Medulla oblongata (tissue), 1 donor: ENCODE measurements around the gene RHOG.
"Not testable (repeated sequence)": the region's sequence is repeated elsewhere in the genome, so short reads cannot be mapped to it uniquely, and the experiment has no call there.

Experiments used
- DNase-seq: peaks from one replicate; pipeline ENCODE4 v3.0.0-alpha.2; 2015; ENCODE audit errors: extremely low spot score

Gene RHOG

GRCh38 chr11:3834664-3835461, 5.9 kb downstream of the RHOG start:
- DNase-seq, result peak; percentile 54

DNA sequence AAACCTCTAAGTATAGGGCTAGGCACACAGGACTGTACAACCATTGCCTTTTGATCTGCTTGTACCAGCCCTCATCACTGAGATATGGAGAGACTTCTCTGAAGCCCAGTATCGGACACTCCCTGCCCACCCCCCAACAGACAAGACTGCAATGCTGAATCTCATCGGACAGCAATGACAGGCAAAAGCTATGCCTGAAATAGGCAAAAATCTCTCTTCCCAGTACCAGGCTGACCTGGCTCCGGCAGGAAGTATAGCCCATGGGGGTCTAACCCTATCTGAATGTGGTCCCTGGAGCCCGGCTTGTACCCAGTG, 6.5 kb downstream of the RHOG start:
- no peak for DNase-seq

DNA sequence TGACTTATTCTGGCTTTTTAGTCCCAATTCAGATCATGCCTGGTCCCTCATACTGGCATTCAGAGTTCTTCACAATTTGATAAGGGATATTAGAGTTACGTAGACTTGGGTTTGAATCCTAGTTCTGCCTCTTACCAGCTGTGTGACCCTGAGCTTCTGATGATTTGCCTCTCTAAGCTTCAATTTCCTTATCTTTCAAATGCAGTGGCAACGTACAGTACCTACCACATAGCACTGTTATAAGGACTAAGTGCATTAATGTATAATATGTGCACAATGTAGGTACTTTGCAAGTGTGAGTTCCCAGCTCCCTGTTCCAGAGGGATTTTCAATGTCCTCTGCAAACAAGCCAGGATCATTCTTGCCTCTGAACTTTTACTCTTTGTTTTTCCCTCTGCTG, 7.3 kb downstream of the RHOG start:
- no peak for DNase-seq

- no peak for DNase-seq
Measured at GRCh38 chr11:3832816-3833215, 7.9 kb downstream of the RHOG start.

DNA sequence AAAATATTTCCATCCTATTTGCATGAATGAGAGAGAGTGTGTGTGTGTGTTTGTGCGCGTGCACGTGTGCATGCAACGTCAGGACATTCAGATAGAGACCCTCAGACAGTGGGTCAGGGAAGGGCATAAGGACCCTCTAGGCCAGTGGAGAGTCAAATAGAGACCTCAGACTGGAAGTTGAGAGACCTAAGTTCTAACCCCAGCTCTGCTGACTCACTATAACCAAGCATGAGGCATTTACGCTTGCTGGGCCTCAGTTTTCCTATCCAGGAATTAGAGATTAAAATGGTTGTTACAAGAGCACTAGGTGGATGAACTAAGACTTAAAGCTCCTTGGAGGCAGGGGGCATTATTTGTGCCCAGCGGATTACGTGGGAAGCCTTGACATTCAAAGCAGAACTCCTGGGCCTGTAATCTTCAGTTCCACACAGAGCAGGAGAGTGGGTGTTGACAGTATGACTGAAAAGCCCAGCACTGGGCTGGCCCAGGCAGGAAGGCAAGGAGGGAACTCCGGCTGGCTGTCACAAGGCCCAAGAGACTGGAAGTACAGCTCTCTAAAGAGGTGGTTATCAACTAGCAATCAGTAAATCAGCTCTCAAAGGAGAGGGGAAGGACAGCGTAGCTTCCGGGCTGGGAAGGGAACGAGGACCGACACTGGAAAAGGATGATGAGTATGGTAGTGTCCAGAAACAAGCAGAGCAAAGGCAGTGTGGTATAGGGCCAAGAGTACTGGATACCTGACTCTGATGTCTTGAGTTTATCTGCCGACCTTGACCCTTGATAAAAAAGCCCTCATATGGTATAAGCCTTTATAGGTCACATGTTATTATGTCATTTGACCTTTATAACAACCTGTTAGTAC, 9.2 kb downstream of the RHOG start:
- DNase-seq, result peak; percentile 62

DNA sequence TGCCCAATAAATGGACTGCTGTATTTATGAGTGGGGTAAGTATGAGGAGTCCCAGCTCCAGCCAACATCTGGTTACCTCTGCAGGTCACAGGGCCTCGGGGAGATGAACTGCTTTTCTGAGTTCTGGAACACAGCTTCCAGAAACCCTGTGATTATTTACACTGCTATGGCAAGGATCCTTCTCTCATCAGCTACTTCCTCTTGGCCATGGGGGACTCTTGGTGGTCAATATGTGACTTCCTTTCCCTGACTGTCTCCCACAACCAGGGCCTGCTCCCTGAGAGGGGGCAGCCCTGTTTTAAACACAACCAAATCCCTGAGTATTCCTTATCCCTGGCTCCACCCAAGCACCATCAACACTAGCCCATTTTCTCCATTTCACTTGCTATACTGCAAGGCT, 10.0 kb downstream of the RHOG start:
- no peak for DNase-seq

- DNase-seq, result no peak
Measured at GRCh38 chr11:3830088-3830487, 10.7 kb downstream of the RHOG start.

- peak; percentile 43 for DNase-seq
Measured at GRCh38 chr11:3827434-3828186, 13.1 kb downstream of the RHOG start.

GRCh38 chr11:3826721-3827120, 14.0 kb downstream of the RHOG start:
- peak; percentile 94 for DNase-seq

DNA sequence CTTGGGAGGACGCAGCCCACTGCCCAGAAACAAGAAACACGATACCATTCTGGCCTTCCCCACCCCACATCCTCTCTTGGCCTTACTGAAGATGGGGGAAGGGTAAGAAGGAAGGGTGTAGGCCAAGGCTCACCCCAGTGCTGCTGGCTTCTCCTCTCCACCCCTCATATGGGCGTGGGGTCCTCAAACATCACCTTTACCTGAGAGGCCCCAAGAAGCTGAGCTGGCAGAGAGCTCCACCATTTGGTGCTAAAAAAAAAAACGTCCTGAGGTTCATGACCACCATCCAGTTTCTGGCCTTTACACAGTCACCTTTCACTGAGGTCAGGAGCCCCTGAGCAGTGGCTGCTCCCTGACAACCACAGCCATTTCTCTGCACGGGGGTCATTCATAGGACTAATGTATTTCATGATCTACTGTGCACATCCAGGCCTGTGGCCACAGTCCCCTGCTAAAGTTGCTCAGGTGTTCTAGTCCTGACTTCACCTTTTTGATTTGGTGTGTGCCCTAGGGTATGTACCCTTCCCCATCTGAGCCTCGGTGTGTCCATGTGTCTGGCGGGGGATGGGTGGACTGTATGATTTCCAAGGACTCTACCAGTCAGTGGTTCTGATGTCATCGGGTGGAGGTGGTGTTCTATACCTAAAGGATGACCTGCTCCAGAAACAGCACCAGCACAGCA, 15.1 kb downstream of the RHOG start:
- peak; percentile 37 for DNase-seq

DNA sequence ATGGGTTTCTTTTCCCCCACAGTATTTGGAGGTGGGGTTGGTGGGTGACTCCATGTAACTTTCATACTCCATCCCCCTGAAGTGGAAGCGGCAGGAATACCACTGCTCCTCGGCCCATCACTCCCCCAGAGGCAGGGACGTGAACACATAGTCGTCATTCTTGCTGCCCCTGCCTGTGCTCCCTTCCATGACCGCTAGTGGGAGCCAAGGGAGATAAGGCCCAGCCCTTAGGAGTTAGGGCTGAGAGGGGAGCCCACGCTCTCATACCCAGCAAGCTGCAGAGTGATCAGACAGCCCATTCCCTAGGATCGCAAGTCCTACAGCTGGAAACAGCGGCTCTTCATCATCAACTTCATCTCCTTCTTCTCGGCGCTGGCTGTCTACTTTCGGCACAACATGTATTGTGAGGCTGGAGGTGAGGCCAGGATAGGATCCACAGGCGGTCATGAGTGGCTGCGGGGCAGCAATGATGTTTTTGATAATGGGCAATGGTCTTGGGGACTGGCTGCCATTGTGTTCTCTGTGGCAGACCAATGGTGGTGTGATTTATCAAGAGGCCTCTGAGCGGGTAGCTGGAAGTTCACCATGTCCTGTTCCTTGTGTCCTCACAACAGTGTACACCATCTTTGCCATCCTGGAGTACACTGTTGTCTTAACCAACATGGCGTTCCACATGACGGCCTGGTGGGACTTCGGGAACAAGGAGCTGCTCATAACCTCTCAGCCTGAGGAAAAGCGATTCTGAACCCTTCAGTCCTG, 15.9 kb downstream of the RHOG start:
- DNase-seq, result peak; percentile 84

- DNase-seq, result no peak
Measured at GRCh38 chr11:3823762-3824506, 16.8 kb downstream of the RHOG start.

GRCh38 chr11:3823303-3823702, 17.5 kb downstream of the RHOG start:
- no peak for DNase-seq

DNA sequence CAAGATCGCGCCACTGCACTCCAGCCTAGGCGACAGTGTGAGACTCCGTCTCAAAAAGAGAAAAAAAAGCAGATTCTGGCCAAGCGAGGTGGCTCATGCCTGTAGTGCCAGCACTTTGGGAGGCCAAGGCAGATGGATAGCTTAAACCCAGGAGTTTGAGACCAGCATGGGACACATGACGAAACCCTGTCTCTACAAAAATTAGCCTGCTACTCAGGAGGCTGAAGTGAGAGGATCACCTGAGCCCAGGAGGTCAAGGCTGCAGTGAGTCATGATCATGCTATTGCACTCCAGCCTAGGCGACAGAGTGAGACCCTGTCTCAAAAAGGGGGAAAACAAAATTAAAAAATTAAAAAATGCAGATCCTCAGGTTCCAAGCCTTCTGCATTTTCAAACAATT, 18.4 kb downstream of the RHOG start:
- DNase-seq, result no peak

DNA sequence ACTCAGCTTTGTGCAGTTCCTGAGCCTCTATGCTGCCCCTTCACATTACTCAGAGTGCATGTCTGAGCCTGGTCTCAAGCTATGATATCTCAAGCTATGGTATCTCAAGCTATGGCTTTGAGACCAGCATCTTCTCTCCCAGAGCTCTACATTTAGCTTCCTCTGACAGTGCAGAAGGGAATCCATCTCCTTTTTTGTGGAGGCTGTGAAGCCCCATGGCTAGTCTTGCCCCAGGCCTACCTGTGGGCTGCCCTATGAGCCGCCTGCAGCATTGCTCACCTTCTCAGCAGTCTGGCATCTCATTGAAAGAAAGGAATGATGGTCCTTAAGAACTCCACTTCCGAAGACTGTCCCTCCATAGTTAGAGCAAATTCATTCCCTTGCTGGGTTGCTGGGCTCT, 19.8 kb downstream of the RHOG start:
- no peak for DNase-seq

GRCh38 chr11:3817181-3817800, 23.5 kb downstream of the RHOG start:
- no peak for DNase-seq

- no peak for DNase-seq
Measured at GRCh38 chr11:3816673-3817072, 24.1 kb downstream of the RHOG start.

DNA sequence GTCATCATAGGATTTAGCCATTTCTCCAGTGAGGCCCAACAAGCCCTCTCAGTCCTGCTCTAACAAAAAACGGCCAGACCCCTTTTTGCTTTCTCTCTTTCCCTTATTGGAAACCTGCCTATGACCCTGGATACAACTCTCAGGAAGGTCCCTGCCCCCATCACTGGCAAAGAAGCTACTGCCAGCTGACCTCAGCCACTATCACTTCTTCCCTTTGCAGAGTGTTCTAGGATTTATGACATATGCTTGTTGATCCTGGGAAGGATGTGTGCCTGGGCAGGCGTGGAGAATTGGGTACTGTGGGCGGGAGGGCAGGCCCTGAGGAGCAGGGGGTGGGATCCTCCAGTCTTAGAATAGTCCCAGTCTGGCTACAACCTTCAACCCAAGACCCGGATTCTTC, 24.9 kb downstream of the RHOG start:
- DNase-seq, result no peak

DNA sequence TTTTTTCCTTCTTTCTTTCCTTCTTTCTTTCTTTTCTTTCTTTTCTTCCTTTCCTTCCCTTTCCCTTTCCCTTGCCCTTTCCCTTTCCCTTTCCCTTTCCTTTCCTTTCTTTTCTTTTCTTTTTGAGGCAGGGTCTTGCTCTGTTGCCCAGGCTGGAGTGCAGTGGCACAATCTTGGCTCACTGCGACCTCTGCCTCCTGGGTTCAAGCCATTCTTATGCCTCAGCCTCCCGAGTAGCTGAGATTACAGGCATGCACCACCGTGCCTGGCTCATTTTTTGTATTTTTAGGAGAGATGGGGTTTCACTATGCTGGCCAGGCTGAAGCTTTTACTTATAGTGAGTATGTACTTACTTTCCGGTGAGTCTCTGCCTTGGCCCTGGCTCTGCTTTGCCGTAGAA, 25.9 kb downstream of the RHOG start:
- not testable (repeated sequence) for DNase-seq

DNA sequence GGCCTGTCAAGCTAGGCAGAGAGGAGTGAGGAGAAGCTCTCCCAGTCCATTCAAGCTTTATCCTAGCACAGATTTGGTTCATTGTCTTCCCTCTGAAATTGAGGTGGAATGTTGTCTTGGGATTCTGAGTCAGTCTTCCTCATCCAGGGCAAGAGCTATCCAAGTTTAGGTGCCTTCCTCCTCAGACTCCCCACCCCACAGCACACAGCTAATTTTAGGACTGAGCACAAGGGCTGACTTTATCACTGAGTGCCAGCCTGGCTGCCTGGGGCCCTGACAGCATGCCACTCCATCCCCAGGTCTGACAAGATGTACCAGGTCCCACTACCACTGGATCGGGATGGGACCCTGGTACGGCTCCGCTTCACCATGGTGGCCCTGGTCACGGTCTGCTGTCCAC, 29.8 kb downstream of the RHOG start:
- no peak for DNase-seq
